Measurements from ENCODE around the gene MYO16. TPM values are rescaled to one million over a fixed set of nuclear protein-coding genes. Genes with fewer than 3 reads are reported as not detected.
A peak's percentile ranks its signal among the peaks of the same experiment; 100 is the strongest.

The MYO16 gene
- polyA plus RNA-seq, 1 donor from 2014 or later, result 2.5 TPM

GRCh38 chr13:109088624-109088917 lies 459.2 kb downstream of the MYO16 start:
- no peaks in the 10 kb centered on the region for H3F3A ChIP-seq (ENCODE audit: insufficient read depth, low read length, poor library complexity, severe bottlenecking)
- H3K27ac ChIP-seq (ENCODE audit: low read length), result no peak overlapping the region
- H3K27me3 ChIP-seq (ENCODE audit: insufficient read depth, low read depth, low read length), result no peaks in the 10 kb centered on the region
- H3K36me3 ChIP-seq (ENCODE audit: insufficient read depth, low read length), result no peaks in the 10 kb centered on the region
- H4K20me1 ChIP-seq (ENCODE audit: insufficient read depth), result no peaks in the 10 kb centered on the region
- no peaks in the 10 kb centered on the region for H3K9me2 ChIP-seq (ENCODE audit: insufficient read depth, low read length)
- H3K9me3 ChIP-seq (ENCODE audit: low read length), result no peaks in the 10 kb centered on the region
- H3K4me3 ChIP-seq (ENCODE audit: low read length), result no peak overlapping the region
- H2AFZ ChIP-seq (ENCODE audit: low read depth, low read length), result no peak overlapping the region
- no peak for TF ChIP-seq REST (IDR thresholded peaks at IDR 0.05; ENCODE audit: borderline replicate concordance)
- no peak for TF ChIP-seq MXI1 (conservative IDR thresholded peaks at IDR 0.05; ENCODE audit: poor library complexity, severe bottlenecking)
- TF ChIP-seq POLR2AphosphoS5 (IDR thresholded peaks at IDR 0.05), result no peak
- no peak for TF ChIP-seq RAD21 (conservative IDR thresholded peaks at IDR 0.05)
- TF ChIP-seq SMC3 (conservative IDR thresholded peaks at IDR 0.05; ENCODE audit: poor library complexity), result no peak
- no peak for TF ChIP-seq TAF1 (IDR thresholded peaks at IDR 0.05; ENCODE audit: low read depth)
- no peak for TF ChIP-seq CTCF (IDR thresholded peaks at IDR 0.05; ENCODE audit: poor library complexity, severe bottlenecking)
- TF ChIP-seq EP300 (conservative IDR thresholded peaks at IDR 0.05; ENCODE audit: poor library complexity, severe bottlenecking), result no peak
- TF ChIP-seq EZH2 (IDR thresholded peaks at IDR 0.05; ENCODE audit: borderline replicate concordance, insufficient read depth, low read length, poor library complexity, severe bottlenecking), result no peak
- no peak overlapping the region for H3K9ac ChIP-seq (ENCODE audit: low read length)
- no peaks in the 10 kb centered on the region for H3K79me2 ChIP-seq (replicated peaks; ENCODE audit: insufficient read depth, low read length)
- H3K4me2 ChIP-seq (ENCODE audit: low read length), result no peak overlapping the region

GRCh38 chr13:109090796-109091195 lies 461.4 kb downstream of the MYO16 start:
- no peaks in the 10 kb centered on the region for H3K9me2 ChIP-seq (ENCODE audit: insufficient read depth, low read length)
- H3K79me2 ChIP-seq (replicated peaks; ENCODE audit: insufficient read depth, low read length), result no peaks in the 10 kb centered on the region
- H3F3A ChIP-seq (ENCODE audit: insufficient read depth, low read length, poor library complexity, severe bottlenecking), result no peaks in the 10 kb centered on the region
- H3K4me2 ChIP-seq (ENCODE audit: low read length), result no peak overlapping the region
- no peak overlapping the region for H3K9ac ChIP-seq (ENCODE audit: low read length)
- no peak for TF ChIP-seq REST (IDR thresholded peaks at IDR 0.05; ENCODE audit: borderline replicate concordance)
- TF ChIP-seq EP300 (conservative IDR thresholded peaks at IDR 0.05; ENCODE audit: poor library complexity, severe bottlenecking), result peak; percentile 48
- no peak overlapping the region for H2AFZ ChIP-seq (ENCODE audit: low read depth, low read length)
- H3K27ac ChIP-seq (ENCODE audit: low read length), result peak overlapping the region; percentile 64
- H3K27me3 ChIP-seq (ENCODE audit: insufficient read depth, low read depth, low read length), result no peaks in the 10 kb centered on the region
- no peak overlapping the region for H3K4me3 ChIP-seq (ENCODE audit: low read length)
- H4K20me1 ChIP-seq (ENCODE audit: insufficient read depth), result no peaks in the 10 kb centered on the region
- no peaks in the 10 kb centered on the region for H3K36me3 ChIP-seq (ENCODE audit: insufficient read depth, low read length)
- H3K9me3 ChIP-seq (ENCODE audit: low read length), result no peaks in the 10 kb centered on the region

Data from neural cell (in vitro differentiated cells).